Regular cardiac myocyte (primary cell): ENCODE results near the gene NARF. TPM values are rescaled to one million over a fixed set of nuclear protein-coding genes. Genes with fewer than 3 reads are reported as not detected.

Experiments used
- total RNA-seq: library from RNA; depleted of rRNA; stranded (reverse); fragments of >200 nt; gene quantifications from 2 replicates; pipeline ENCODE4 v1.2.3, GENCODE V29; 2014

Gene NARF
- total RNA-seq, result 32.4 and 43.5 TPM in 2 replicates

DNA sequence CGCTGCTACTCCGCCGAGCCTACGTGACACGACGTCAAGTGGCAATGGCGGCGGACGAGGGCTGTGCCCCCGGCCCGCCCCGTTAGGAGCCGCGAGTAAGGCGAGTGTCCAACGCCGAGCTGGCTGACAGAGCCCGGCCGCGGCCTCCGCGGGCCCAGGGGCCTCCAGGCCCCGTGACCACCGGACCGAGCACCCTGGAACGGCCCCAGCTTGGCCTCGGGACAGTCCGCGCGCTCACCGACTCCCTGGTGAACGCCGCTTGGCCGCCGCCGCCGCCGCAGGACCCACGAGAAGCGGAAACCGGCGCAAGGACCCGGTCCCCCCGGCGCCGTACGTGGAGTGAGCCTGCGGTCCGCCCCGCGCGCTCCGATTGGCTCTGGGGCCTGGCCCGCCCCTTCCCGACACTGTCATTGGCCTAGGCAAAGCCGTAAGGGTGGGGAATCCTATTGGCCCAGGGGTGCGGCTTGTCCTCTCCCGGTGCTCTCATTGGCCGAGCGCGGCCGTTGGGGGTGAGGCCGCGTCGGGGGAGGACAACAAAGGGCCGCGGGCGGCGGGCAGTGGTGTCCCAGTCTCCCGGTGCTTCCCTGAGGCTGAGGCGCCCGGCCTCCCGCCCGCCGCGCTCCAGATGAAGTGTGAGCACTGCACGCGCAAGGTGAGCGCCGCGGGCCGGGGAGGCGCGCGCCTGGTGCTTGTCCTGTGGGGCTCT is at the start of gene NARF:
Gene NARF (plus strand): TSS at position 563 of the 706 bp plus-strand sequence. CDS start 63 bp downstream, at position 626.

GRCh38 chr17:82418001-82418986 is 40.2 kb upstream of the NARF start, which contains the start of the genes HEXD and OGFOD3:
TSS of gene HEXD (plus strand) at chr17:82418347. CDS start at chr17:82419800, 1,453 bp downstream.
TSS of gene OGFOD3 (minus strand) at chr17:82418586. CDS start at chr17:82418485, 101 bp downstream.

DNA sequence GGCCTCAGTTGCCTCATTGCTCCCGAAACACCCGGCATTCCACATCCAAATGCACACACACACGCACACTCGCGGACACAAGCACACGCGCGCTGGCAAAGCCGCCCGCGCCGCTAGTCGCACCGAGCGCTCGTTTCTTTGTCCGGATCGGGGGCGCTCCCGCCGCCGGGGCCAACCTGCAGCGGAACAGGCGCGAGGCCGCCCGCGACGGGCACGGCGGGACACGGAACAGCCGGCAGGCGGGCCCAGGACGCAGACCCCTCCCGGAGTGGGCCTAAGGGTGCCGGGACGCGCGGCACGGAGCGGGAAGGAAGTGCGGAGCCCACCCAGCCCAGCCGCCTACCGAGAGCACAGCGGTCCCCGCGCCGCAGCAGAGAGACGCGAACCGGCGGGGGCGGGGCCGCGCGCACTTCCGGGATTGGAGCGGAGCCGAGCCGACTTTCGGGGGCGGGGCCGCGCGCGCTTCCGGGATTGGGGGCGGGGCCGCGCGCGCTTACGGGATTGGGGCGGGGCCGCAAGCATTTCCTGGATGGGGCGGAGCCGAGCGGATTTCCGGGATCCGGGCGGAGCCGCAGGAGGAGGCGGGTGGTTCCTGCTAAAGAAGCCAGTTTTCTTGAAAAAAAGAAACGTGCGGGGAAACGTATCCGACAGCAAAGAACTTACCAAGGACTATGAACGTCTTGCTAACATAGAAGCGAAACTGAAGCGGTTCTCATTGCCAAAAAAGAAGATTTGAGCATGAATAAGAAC is 8.0 kb upstream of the NARF start, which contains the start of gene CYBC1:
Gene CYBC1 (minus strand): TSS at position 396 of the 750 bp plus-strand sequence. CDS start 1,498 bp downstream, outside the sequence.

GRCh38 chr17:82518826-82519810 is 60.6 kb downstream of the NARF start, which contains the start of gene FOXK2:
TSS of gene FOXK2 (plus strand) at chr17:82519732. CDS start at chr17:82519889, 157 bp downstream.

Other genes starting within 250 kb of the NARF start
- 10.2 and 11.6 TPM in 2 replicates for gene CCDC57, start 245.9 kb upstream of the NARF start, total RNA-seq
- 203 and 289 TPM in 2 replicates for gene SLC16A3, start 229.7 kb upstream of the NARF start, total RNA-seq
- gene CSNK1D, start 185.0 kb upstream of the NARF start, total RNA-seq, result 36.6 and 55.4 TPM in 2 replicates
- gene CD7, start 141.1 kb upstream of the NARF start, total RNA-seq, result not detected in 2 replicates
- gene SECTM1, start 125.0 kb upstream of the NARF start, total RNA-seq, result 8.6 and 14.7 TPM in 2 replicates
- gene TEX19, start 99.5 kb upstream of the NARF start, total RNA-seq, result 0.19 TPM in 1 of 2 replicates, not detected in the other
- gene UTS2R, start 87.0 kb upstream of the NARF start, total RNA-seq, result not detected in 2 replicates
- 6.1 and 8.2 TPM in 2 replicates for gene HEXD, start 40.4 kb upstream of the NARF start, total RNA-seq
- gene OGFOD3, start 40.2 kb upstream of the NARF start, total RNA-seq, result 17.8 and 31.9 TPM in 2 replicates
- 44.5 and 63.3 TPM in 2 replicates for gene CYBC1, start 8.0 kb upstream of the NARF start, total RNA-seq
- gene FOXK2, start 61.0 kb downstream of the NARF start, total RNA-seq, result 21.1 and 24.0 TPM in 2 replicates
- 59.6 and 72.2 TPM in 2 replicates for gene WDR45B, start 189.7 kb downstream of the NARF start, total RNA-seq
- gene RAB40B, start 240.0 kb downstream of the NARF start, total RNA-seq, result 6.8 and 7.9 TPM in 2 replicates